Neural cell (in vitro differentiated cells): ENCODE measurements around the gene NFIX.

Experiments
- EP300 ChIP-seq: fragments of 450-650 bp; conservative IDR thresholded peaks from 2 replicates; pipeline ENCODE4 v1.6.1; 2014; ENCODE audit warnings: antibody characterized with exemption, mild to moderate bottlenecking, moderate library complexity; ENCODE audit not compliant: poor library complexity, severe bottlenecking
- EZH2 ChIP-seq: fragments of 200-600, 300-800 bp; shearing (Covaris generic), sonication (generic); IDR thresholded peaks from 2 replicates; pipeline ENCODE4 v1.6.1; 2014; ENCODE audit warnings: antibody characterized with exemption, low read length, borderline replicate concordance, mild to moderate bottlenecking; ENCODE audit not compliant: insufficient read depth, poor library complexity, severe bottlenecking
- RAD21 ChIP-seq: fragments of 450-650 bp; conservative IDR thresholded peaks from 2 replicates; pipeline ENCODE4 v1.6.1; 2014; ENCODE audit warnings: antibody characterized with exemption, mild to moderate bottlenecking, moderate library complexity
- TAF1 ChIP-seq: IDR thresholded peaks from 2 replicates; pipeline ENCODE4 v1.6.1; 2012; ENCODE audit warnings: low read depth
- TF ChIP-seq, protein P1 (sequence below): fragments of 450-650 bp; IDR thresholded peaks from 2 replicates; pipeline ENCODE4 v1.5.1; 2014; ENCODE audit warnings: antibody characterized with exemption, mild to moderate bottlenecking, moderate library complexity; ENCODE audit not compliant: poor library complexity, severe bottlenecking
- TF ChIP-seq, protein P2 (sequence below): IDR thresholded peaks from 2 replicates; pipeline ENCODE4 v1.6.1; 2012; ENCODE audit warnings: borderline replicate concordance

DNA sequence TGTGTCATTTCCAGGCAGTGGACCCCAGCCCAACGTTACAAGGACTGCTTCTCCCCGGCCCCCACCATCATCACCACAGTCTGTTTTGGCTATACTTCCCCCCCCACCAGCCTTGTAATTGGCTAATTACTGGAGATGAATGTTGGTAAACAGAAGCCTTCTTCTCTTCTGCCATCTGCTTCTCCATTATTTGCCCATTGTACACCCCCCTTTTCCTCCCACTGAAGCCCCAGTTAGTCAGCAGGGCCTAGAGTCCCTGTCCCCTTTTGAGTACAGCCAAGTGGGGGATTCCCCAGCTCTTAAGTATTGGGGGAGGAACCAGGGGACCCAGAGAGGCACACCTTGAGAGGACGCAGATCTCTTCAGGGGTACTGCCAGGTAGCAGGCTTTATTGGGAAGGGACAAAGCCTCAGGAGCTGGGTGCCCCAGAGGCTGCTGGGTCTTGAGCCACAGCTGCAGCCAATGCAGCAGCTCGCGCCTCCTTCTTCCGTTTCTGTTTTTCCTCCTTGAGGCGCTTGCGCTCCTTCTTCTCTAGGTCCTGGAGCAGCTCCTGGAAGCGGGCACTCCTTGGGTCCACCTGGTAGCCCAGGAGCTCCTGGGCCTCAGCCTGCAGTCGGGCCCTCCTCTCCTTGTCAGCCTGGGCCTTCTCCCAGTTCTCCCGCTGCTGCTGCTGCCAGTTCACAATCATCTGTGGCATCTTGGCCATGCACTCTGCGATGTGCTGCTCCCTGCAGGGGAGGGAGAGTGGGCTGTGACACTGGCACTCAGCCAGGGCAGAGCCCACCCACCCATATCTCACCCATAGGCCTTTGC lies 41.3 kb upstream of the NFIX start:
- TF ChIP-seq RAD21 (no peak), EP300 (no peak), TAF1 (no peak), EZH2 (no peak)
- TF ChIP-seq, protein P1, sequence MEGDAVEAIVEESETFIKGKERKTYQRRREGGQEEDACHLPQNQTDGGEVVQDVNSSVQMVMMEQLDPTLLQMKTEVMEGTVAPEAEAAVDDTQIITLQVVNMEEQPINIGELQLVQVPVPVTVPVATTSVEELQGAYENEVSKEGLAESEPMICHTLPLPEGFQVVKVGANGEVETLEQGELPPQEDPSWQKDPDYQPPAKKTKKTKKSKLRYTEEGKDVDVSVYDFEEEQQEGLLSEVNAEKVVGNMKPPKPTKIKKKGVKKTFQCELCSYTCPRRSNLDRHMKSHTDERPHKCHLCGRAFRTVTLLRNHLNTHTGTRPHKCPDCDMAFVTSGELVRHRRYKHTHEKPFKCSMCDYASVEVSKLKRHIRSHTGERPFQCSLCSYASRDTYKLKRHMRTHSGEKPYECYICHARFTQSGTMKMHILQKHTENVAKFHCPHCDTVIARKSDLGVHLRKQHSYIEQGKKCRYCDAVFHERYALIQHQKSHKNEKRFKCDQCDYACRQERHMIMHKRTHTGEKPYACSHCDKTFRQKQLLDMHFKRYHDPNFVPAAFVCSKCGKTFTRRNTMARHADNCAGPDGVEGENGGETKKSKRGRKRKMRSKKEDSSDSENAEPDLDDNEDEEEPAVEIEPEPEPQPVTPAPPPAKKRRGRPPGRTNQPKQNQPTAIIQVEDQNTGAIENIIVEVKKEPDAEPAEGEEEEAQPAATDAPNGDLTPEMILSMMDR: no peak
- TF ChIP-seq, protein P2, sequence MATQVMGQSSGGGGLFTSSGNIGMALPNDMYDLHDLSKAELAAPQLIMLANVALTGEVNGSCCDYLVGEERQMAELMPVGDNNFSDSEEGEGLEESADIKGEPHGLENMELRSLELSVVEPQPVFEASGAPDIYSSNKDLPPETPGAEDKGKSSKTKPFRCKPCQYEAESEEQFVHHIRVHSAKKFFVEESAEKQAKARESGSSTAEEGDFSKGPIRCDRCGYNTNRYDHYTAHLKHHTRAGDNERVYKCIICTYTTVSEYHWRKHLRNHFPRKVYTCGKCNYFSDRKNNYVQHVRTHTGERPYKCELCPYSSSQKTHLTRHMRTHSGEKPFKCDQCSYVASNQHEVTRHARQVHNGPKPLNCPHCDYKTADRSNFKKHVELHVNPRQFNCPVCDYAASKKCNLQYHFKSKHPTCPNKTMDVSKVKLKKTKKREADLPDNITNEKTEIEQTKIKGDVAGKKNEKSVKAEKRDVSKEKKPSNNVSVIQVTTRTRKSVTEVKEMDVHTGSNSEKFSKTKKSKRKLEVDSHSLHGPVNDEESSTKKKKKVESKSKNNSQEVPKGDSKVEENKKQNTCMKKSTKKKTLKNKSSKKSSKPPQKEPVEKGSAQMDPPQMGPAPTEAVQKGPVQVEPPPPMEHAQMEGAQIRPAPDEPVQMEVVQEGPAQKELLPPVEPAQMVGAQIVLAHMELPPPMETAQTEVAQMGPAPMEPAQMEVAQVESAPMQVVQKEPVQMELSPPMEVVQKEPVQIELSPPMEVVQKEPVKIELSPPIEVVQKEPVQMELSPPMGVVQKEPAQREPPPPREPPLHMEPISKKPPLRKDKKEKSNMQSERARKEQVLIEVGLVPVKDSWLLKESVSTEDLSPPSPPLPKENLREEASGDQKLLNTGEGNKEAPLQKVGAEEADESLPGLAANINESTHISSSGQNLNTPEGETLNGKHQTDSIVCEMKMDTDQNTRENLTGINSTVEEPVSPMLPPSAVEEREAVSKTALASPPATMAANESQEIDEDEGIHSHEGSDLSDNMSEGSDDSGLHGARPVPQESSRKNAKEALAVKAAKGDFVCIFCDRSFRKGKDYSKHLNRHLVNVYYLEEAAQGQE: no peak
